ENCODE data around the gene F11R.
"Not testable (repeated sequence)": the region's sequence is repeated elsewhere in the genome, so short reads cannot be mapped to it uniquely, and the experiment has no call there.

The F11R gene

GRCh38 chr1:161044535-161044907, 23.6 kb upstream of the F11R start:
- Histone ChIP-seq H3K9me3 (ENCODE audit: control insufficient read depth in 1 of 2, low read length in 2 of 2) (no peaks in the 10 kb centered on the region), H3K9ac (ENCODE audit: low read depth in 1 of 2, low read length in 2 of 2) (peak overlapping the region; percentile 89 to 96), H3K4me1 (ENCODE audit: control insufficient read depth in 1 of 2, insufficient read depth in 2 of 2, low read length in 2 of 2) (peaks cover 11 to 16% of the 10 kb centered on the region in 2 donors), H3K4me3 (ENCODE audit: low read depth in 1 of 2, low read length in 2 of 2) (peak overlapping the region; percentile 81 to 96), H3K27ac (ENCODE audit: low read depth, low read length) (peak overlapping the region; percentile 23), H3K36me3 (ENCODE audit: control insufficient read depth in 1 of 2, insufficient read depth in 2 of 2, low read length in 2 of 2) (peaks cover 29 to 50% of the 10 kb centered on the region in 2 donors), H3K27me3 (ENCODE audit: control insufficient read depth in 1 of 2, insufficient read depth in 2 of 2, low read length in 2 of 2) (no peaks in the 10 kb centered on the region)

GRCh38 chr1:161039546-161039945, 18.6 kb upstream of the F11R start:
- H3K4me3 ChIP-seq (ENCODE audit: low read depth in 1 of 2, low read length in 2 of 2): peak overlapping the region in 1 of 2 donors; percentile 77
- H3K4me1 ChIP-seq (ENCODE audit: control insufficient read depth in 1 of 2, insufficient read depth in 2 of 2, low read length in 2 of 2): peaks cover 15 to 32% of the 10 kb centered on the region in 2 donors
- no peak overlapping the region for H3K27ac ChIP-seq (ENCODE audit: low read depth, low read length)
- peaks cover 33 to 41% of the 10 kb centered on the region in 2 donors for H3K36me3 ChIP-seq (ENCODE audit: control insufficient read depth in 1 of 2, insufficient read depth in 2 of 2, low read length in 2 of 2)
- H3K9ac ChIP-seq (ENCODE audit: low read depth in 1 of 2, low read length in 2 of 2): peak overlapping the region in 1 of 2 donors; percentile 30
- H3K27me3 ChIP-seq (ENCODE audit: control insufficient read depth in 1 of 2, insufficient read depth in 2 of 2, low read length in 2 of 2): no peaks in the 10 kb centered on the region
- no peaks in the 10 kb centered on the region for H3K9me3 ChIP-seq (ENCODE audit: control insufficient read depth in 1 of 2, low read length in 2 of 2)

GRCh38 chr1:161039154-161039545, 18.2 kb upstream of the F11R start:
- peak overlapping the region; percentile 68 to 85 for H3K9ac ChIP-seq (ENCODE audit: low read depth in 1 of 2, low read length in 2 of 2)
- H3K9me3 ChIP-seq (ENCODE audit: control insufficient read depth in 1 of 2, low read length in 2 of 2): no peaks in the 10 kb centered on the region
- H3K4me1 ChIP-seq (ENCODE audit: control insufficient read depth in 1 of 2, insufficient read depth in 2 of 2, low read length in 2 of 2): peaks cover 13 to 29% of the 10 kb centered on the region in 2 donors
- H3K4me3 ChIP-seq (ENCODE audit: low read depth in 1 of 2, low read length in 2 of 2): peak overlapping the region; percentile 77 to 91
- no peaks in the 10 kb centered on the region for H3K27me3 ChIP-seq (ENCODE audit: control insufficient read depth in 1 of 2, insufficient read depth in 2 of 2, low read length in 2 of 2)
- peaks cover 33 to 41% of the 10 kb centered on the region in 2 donors for H3K36me3 ChIP-seq (ENCODE audit: control insufficient read depth in 1 of 2, insufficient read depth in 2 of 2, low read length in 2 of 2)
- no peak overlapping the region for H3K27ac ChIP-seq (ENCODE audit: low read depth, low read length)

GRCh38 chr1:161038523-161039153, 17.7 kb upstream of the F11R start, which contains the start of gene TSTD1:
TSTD1 (minus strand) TSS chr1:161038964; CDS start chr1:161038889, 75 bp downstream.
- Histone ChIP-seq H3K27me3 (ENCODE audit: control insufficient read depth in 1 of 2, insufficient read depth in 2 of 2, low read length in 2 of 2) (no peaks in the 10 kb centered on the region), H3K4me1 (ENCODE audit: control insufficient read depth in 1 of 2, insufficient read depth in 2 of 2, low read length in 2 of 2) (peaks cover 11 to 27% of the 10 kb centered on the region in 2 donors), H3K9me3 (ENCODE audit: control insufficient read depth in 1 of 2, low read length in 2 of 2) (no peaks in the 10 kb centered on the region), H3K4me3 (ENCODE audit: low read depth in 1 of 2, low read length in 2 of 2) (peak within 1 kb of the TSS; percentile 77 to 91), H3K9ac (ENCODE audit: low read depth in 1 of 2, low read length in 2 of 2) (peak within 1 kb of the TSS; percentile 68 to 85), H3K27ac (ENCODE audit: low read depth, low read length) (peak within 1 kb of the TSS; percentile 71), H3K36me3 (ENCODE audit: control insufficient read depth in 1 of 2, insufficient read depth in 2 of 2, low read length in 2 of 2) (peaks cover 33 to 41% of the 10 kb centered on the region in 2 donors)

- Histone ChIP-seq H3K9ac (ENCODE audit: low read depth in 1 of 2, low read length in 2 of 2) (peak overlapping the region; percentile 68 to 85), H3K36me3 (ENCODE audit: control insufficient read depth in 1 of 2, insufficient read depth in 2 of 2, low read length in 2 of 2) (peaks cover 30 to 37% of the 10 kb centered on the region in 2 donors), H3K9me3 (ENCODE audit: control insufficient read depth in 1 of 2, low read length in 2 of 2) (no peaks in the 10 kb centered on the region), H3K4me1 (ENCODE audit: control insufficient read depth in 1 of 2, insufficient read depth in 2 of 2, low read length in 2 of 2) (peaks cover 11 to 27% of the 10 kb centered on the region in 2 donors), H3K4me3 (ENCODE audit: low read depth in 1 of 2, low read length in 2 of 2) (peak overlapping the region; percentile 77 to 91), H3K27ac (ENCODE audit: low read depth, low read length) (peak overlapping the region; percentile 71), H3K27me3 (ENCODE audit: control insufficient read depth in 1 of 2, insufficient read depth in 2 of 2, low read length in 2 of 2) (no peaks in the 10 kb centered on the region)
Measured at GRCh38 chr1:161037661-161038522, 16.9 kb upstream of the F11R start.

GRCh38 chr1:161033751-161034150, 12.8 kb upstream of the F11R start:
- peaks cover 0 to 19% of the 10 kb centered on the region in 2 donors for H3K4me1 ChIP-seq (ENCODE audit: control insufficient read depth in 1 of 2, insufficient read depth in 2 of 2, low read length in 2 of 2)
- no peaks in the 10 kb centered on the region for H3K27me3 ChIP-seq (ENCODE audit: control insufficient read depth in 1 of 2, insufficient read depth in 2 of 2, low read length in 2 of 2)
- no peak overlapping the region for H3K4me3 ChIP-seq (ENCODE audit: low read depth in 1 of 2, low read length in 2 of 2)
- no peaks in the 10 kb centered on the region for H3K9me3 ChIP-seq (ENCODE audit: control insufficient read depth in 1 of 2, low read length in 2 of 2)
- no peaks in the 10 kb centered on the region for H3K36me3 ChIP-seq (ENCODE audit: control insufficient read depth in 1 of 2, insufficient read depth in 2 of 2, low read length in 2 of 2)
- H3K9ac ChIP-seq (ENCODE audit: low read depth in 1 of 2, low read length in 2 of 2): no peak overlapping the region
- no peak overlapping the region for H3K27ac ChIP-seq (ENCODE audit: low read depth, low read length)

GRCh38 chr1:161032409-161032808, 11.5 kb upstream of the F11R start:
- Histone ChIP-seq H3K9me3 (ENCODE audit: control insufficient read depth in 1 of 2, low read length in 2 of 2) (no peaks in the 10 kb centered on the region), H3K27me3 (ENCODE audit: control insufficient read depth in 1 of 2, insufficient read depth in 2 of 2, low read length in 2 of 2) (no peaks in the 10 kb centered on the region), H3K27ac (ENCODE audit: low read depth, low read length) (no peak overlapping the region), H3K4me1 (ENCODE audit: control insufficient read depth in 1 of 2, insufficient read depth in 2 of 2, low read length in 2 of 2) (peaks cover 0 to 5% of the 10 kb centered on the region in 2 donors), H3K9ac (ENCODE audit: low read depth in 1 of 2, low read length in 2 of 2) (no peak overlapping the region), H3K36me3 (ENCODE audit: control insufficient read depth in 1 of 2, insufficient read depth in 2 of 2, low read length in 2 of 2) (no peaks in the 10 kb centered on the region), H3K4me3 (ENCODE audit: low read depth in 1 of 2, low read length in 2 of 2) (no peak overlapping the region)

GRCh38 chr1:161031874-161032273, 10.9 kb upstream of the F11R start:
- no peaks in the 10 kb centered on the region for H3K4me1 ChIP-seq (ENCODE audit: control insufficient read depth in 1 of 2, insufficient read depth in 2 of 2, low read length in 2 of 2)
- H3K36me3 ChIP-seq (ENCODE audit: control insufficient read depth in 1 of 2, insufficient read depth in 2 of 2, low read length in 2 of 2): no peaks in the 10 kb centered on the region
- H3K9me3 ChIP-seq (ENCODE audit: control insufficient read depth in 1 of 2, low read length in 2 of 2): no peaks in the 10 kb centered on the region
- H3K27ac ChIP-seq (ENCODE audit: low read depth, low read length): no peak overlapping the region
- H3K27me3 ChIP-seq (ENCODE audit: control insufficient read depth in 1 of 2, insufficient read depth in 2 of 2, low read length in 2 of 2): no peaks in the 10 kb centered on the region
- no peak overlapping the region for H3K4me3 ChIP-seq (ENCODE audit: low read depth in 1 of 2, low read length in 2 of 2)
- H3K9ac ChIP-seq (ENCODE audit: low read depth in 1 of 2, low read length in 2 of 2): no peak overlapping the region

GRCh38 chr1:161029466-161029865, 8.5 kb upstream of the F11R start:
- not testable (repeated sequence) for H3K27ac ChIP-seq (ENCODE audit: low read depth, low read length); H3K4me3 ChIP-seq (ENCODE audit: low read depth in 1 of 2, low read length in 2 of 2); H3K4me1 ChIP-seq (ENCODE audit: control insufficient read depth in 1 of 2, insufficient read depth in 2 of 2, low read length in 2 of 2); H3K9me3 ChIP-seq (ENCODE audit: control insufficient read depth in 1 of 2, low read length in 2 of 2); H3K9ac ChIP-seq (ENCODE audit: low read depth in 1 of 2, low read length in 2 of 2); H3K36me3 ChIP-seq (ENCODE audit: control insufficient read depth in 1 of 2, insufficient read depth in 2 of 2, low read length in 2 of 2); H3K27me3 ChIP-seq (ENCODE audit: control insufficient read depth in 1 of 2, insufficient read depth in 2 of 2, low read length in 2 of 2)

GRCh38 chr1:161026954-161027353, 6.0 kb upstream of the F11R start:
- H3K27ac ChIP-seq (ENCODE audit: low read depth, low read length); H3K36me3 ChIP-seq (ENCODE audit: control insufficient read depth in 1 of 2, insufficient read depth in 2 of 2, low read length in 2 of 2); H3K4me3 ChIP-seq (ENCODE audit: low read depth in 1 of 2, low read length in 2 of 2); H3K9me3 ChIP-seq (ENCODE audit: control insufficient read depth in 1 of 2, low read length in 2 of 2); H3K27me3 ChIP-seq (ENCODE audit: control insufficient read depth in 1 of 2, insufficient read depth in 2 of 2, low read length in 2 of 2); H3K4me1 ChIP-seq (ENCODE audit: control insufficient read depth in 1 of 2, insufficient read depth in 2 of 2, low read length in 2 of 2); H3K9ac ChIP-seq (ENCODE audit: low read depth in 1 of 2, low read length in 2 of 2): not testable (repeated sequence)

Data from duodenal mucosa (tissue), 2 donors.